A673 (cell line): Measurements from ENCODE around the gene NFKB1. TPM values are rescaled to one million over a fixed set of nuclear protein-coding genes. Genes with fewer than 3 reads are reported as not detected.

Experiments
- BruUV-seq: library from RNA; stranded (reverse); fragments of 400-500 nt; replicated peaks from 2 replicates; lab custom pipeline; 2021; lab: Mats Ljungman, UMichigan
- CTCF ChIA-PET: fragments of 300-600 bp; sonication (Branson Sonifier 250); formaldehyde crosslinking; loops from one replicate; lab custom pipeline; 2022; ENCODE audit warnings: antibody characterized with exemption; lab: Charles Lee
- POLR2A ChIA-PET: fragments of 300-600 bp; sonication (Branson Sonifier 250); formaldehyde crosslinking; loops from one replicate; lab custom pipeline; 2022; ENCODE audit warnings: antibody characterized with exemption; ENCODE audit not compliant: low non-redundant PET; lab: Charles Lee
- DNase-seq: peaks from one replicate; pipeline ENCODE4 v3.0.0-alpha.2; 2015; ENCODE audit warnings: low spot score
- H3K27ac ChIP-seq: fragments of 200-600 bp; sonication (generic); 2 replicates; pipeline ENCODE4 v1.5.1; 2016; ENCODE audit warnings: mixed run types, low read depth, mild to moderate bottlenecking, mixed read lengths, antibody characterized with exemption, low read length; ENCODE audit not compliant: poor library complexity, severe bottlenecking
- H3K27me3 ChIP-seq: fragments of 200-600 bp; sonication (generic); replicated peaks from 2 replicates; pipeline ENCODE4 v1.6.1; 2017; ENCODE audit warnings: mixed run types, low read depth, mild to moderate bottlenecking, mixed read lengths, antibody characterized with exemption, low read length; ENCODE audit not compliant: insufficient read depth, poor library complexity
- H3K36me3 ChIP-seq: fragments of 200-600 bp; sonication (generic); 2 replicates; pipeline ENCODE4 v1.6.1; 2016; ENCODE audit warnings: mixed run types, mild to moderate bottlenecking, mixed read lengths, antibody characterized with exemption, low read length; ENCODE audit not compliant: insufficient read depth, poor library complexity, severe bottlenecking
- H3K4me1 ChIP-seq: fragments of 200-600 bp; sonication (generic); 2 replicates; pipeline ENCODE4 v1.6.1; 2017; ENCODE audit warnings: mixed run types, mild to moderate bottlenecking, mixed read lengths, antibody characterized with exemption, low read length; ENCODE audit not compliant: insufficient read depth, poor library complexity, severe bottlenecking
- H3K4me3 ChIP-seq: fragments of 200-600 bp; sonication (generic); 2 replicates; pipeline ENCODE4 v1.5.1; 2016; ENCODE audit warnings: low read depth, mixed run types, mild to moderate bottlenecking, mixed read lengths, low read length; ENCODE audit not compliant: poor library complexity, severe bottlenecking
- H3K9me3 ChIP-seq: fragments of 200-600 bp; sonication (generic); 2 replicates; pipeline ENCODE4 v1.6.1; 2016; ENCODE audit warnings: mixed run types, low read depth, mild to moderate bottlenecking, mixed read lengths, antibody characterized with exemption, low read length; ENCODE audit not compliant: poor library complexity, severe bottlenecking
- CTCF ChIP-seq: fragments of 300-800, 200-600 bp; sonication (generic); conservative IDR thresholded peaks from 2 replicates; pipeline ENCODE4 v1.5.1; 2017; ENCODE audit warnings: low read depth, mild to moderate bottlenecking, antibody characterized with exemption, low read length, moderate library complexity, mixed read lengths
- EZH2 ChIP-seq: fragments of 200-600 bp; sonication (generic); IDR thresholded peaks from 2 replicates; pipeline ENCODE4 v1.6.1; 2017; ENCODE audit warnings: borderline replicate concordance, low read depth, mild to moderate bottlenecking, mixed read lengths, antibody characterized with exemption, low read length; ENCODE audit not compliant: poor library complexity, severe bottlenecking
- intact Hi-C: fragments of 100-400 bp; cut with micrococcal nuclease; formaldehyde crosslinking; loops from one replicate; pipeline ENCODE4 v1.10.0; 2022; ENCODE audit not compliant: unreplicated experiment
- total RNA-seq: library from RNA; stranded (reverse); gene quantifications from 2 replicates; pipeline ENCODE4 v1.2.3, GENCODE V29; 2021

Gene NFKB1
- total RNA-seq, 1 experiment from 2014 or later = 26.1 TPM

DNA sequence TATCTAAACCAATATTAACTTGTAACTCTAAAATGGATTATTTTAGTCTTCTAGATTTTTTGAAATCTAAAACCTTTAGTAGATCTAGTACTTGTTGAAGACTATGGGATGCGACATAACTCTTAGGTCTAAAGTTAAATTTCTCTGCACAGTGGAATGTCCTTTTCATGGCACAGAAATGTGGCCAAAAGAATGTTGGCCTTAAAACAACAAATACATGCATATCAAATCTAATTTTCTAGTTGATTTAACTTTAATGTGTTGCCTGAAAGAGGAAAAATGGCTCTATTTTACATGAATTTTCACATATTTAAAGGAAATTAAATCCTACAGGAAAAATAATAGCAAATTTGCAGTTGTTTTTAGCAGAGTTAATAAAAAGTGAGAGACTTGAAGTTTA, 30.3 kb downstream of the NFKB1 start:
- CTCF ChIA-PET = no interaction called here
- H3K36me3 ChIP-seq = no peaks in the 10 kb centered on the region
- H3K27ac ChIP-seq = no peak overlapping the region
- H3K9me3 ChIP-seq = no peaks in the 10 kb centered on the region
- DNase-seq = peak; percentile 23
- intact Hi-C loops = no loop called here
- POLR2A ChIA-PET = interaction anchor here (0.6 kb wide), 1 partner anchor 17 kb away, joined by 3 read pairs; no protein-coding TSS in a partner anchor
- H3K4me1 ChIP-seq = peaks cover 26% of the 10 kb centered on the region
- H3K27me3 ChIP-seq = no peaks in the 10 kb centered on the region
- no TSS peak for BruUV-seq
- no peak overlapping the region for H3K4me3 ChIP-seq
- TF ChIP-seq EZH2 = no peak
- TF ChIP-seq CTCF = no peak

DNA sequence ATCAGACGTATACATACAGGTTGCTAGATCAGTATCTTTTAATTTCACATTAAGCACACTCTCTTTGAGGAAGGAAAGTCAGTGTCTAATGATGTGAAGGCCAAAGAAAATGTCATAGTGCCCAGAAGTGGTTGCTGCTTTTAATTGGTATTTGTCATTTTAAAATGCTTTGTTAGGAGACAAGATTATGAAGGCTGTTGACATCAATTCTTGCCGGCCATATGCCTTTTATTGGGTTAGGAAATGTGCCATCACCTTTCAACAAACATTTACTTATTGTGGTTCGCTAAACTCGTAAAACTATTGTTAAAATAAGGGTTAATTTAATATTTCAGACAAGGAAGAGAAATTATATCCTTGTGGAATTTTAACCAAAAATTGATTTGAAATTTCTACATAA, 32.2 kb downstream of the NFKB1 start:
- peaks cover 26% of the 10 kb centered on the region for H3K4me1 ChIP-seq
- POLR2A ChIA-PET = no interaction called here
- H3K27ac ChIP-seq = no peak overlapping the region
- intact Hi-C loops = no loop called here
- no peaks in the 10 kb centered on the region for H3K27me3 ChIP-seq
- no peaks in the 10 kb centered on the region for H3K36me3 ChIP-seq
- no peak for TF ChIP-seq CTCF
- TF ChIP-seq EZH2 = no peak
- no TSS peak for BruUV-seq
- DNase-seq = no peak
- CTCF ChIA-PET = no interaction called here
- H3K9me3 ChIP-seq = no peaks in the 10 kb centered on the region
- H3K4me3 ChIP-seq = no peak overlapping the region

- no peaks in the 10 kb centered on the region for H3K27me3 ChIP-seq
- TF ChIP-seq EZH2 = no peak
- TF ChIP-seq CTCF = no peak
- no peak overlapping the region for H3K4me3 ChIP-seq
- DNase-seq = no peak
- POLR2A ChIA-PET = no interaction called here
- no peaks in the 10 kb centered on the region for H3K36me3 ChIP-seq
- no peaks in the 10 kb centered on the region for H3K9me3 ChIP-seq
- CTCF ChIA-PET = no interaction called here
- no TSS peak for BruUV-seq
- H3K4me1 ChIP-seq = peaks cover 26% of the 10 kb centered on the region
- intact Hi-C loops = no loop called here
- no peak overlapping the region for H3K27ac ChIP-seq
Measured at GRCh38 chr4:102533904-102534303, 32.7 kb downstream of the NFKB1 start.
